HL-60 (cell line): ENCODE results near the gene RHAG.

Source experiments
- GABPA ChIP-seq: IDR thresholded peaks from 2 replicates; pipeline ENCODE4 v1.6.1; 2012; ENCODE audit warnings: low read depth
- POLR2AphosphoS5 ChIP-seq: IDR thresholded peaks from 2 replicates; pipeline ENCODE4 v1.6.1; 2012; ENCODE audit warnings: low read depth
- SPI1 ChIP-seq: IDR thresholded peaks from 2 replicates; pipeline ENCODE4 v1.6.1; 2012; ENCODE audit warnings: low read depth, mild to moderate bottlenecking, borderline replicate concordance
- TF ChIP-seq, protein P1 (sequence below): IDR thresholded peaks from one replicate; pipeline ENCODE4 v1.5.1; 2011; ENCODE audit warnings: low read length, control low read depth, inconsistent platforms; ENCODE audit not compliant: insufficient read depth
- TF ChIP-seq, protein P2 (sequence below): IDR thresholded peaks from 2 replicates; pipeline ENCODE4 v1.6.1; 2012; ENCODE audit warnings: low read depth; ENCODE audit not compliant: insufficient replicate concordance

DNA sequence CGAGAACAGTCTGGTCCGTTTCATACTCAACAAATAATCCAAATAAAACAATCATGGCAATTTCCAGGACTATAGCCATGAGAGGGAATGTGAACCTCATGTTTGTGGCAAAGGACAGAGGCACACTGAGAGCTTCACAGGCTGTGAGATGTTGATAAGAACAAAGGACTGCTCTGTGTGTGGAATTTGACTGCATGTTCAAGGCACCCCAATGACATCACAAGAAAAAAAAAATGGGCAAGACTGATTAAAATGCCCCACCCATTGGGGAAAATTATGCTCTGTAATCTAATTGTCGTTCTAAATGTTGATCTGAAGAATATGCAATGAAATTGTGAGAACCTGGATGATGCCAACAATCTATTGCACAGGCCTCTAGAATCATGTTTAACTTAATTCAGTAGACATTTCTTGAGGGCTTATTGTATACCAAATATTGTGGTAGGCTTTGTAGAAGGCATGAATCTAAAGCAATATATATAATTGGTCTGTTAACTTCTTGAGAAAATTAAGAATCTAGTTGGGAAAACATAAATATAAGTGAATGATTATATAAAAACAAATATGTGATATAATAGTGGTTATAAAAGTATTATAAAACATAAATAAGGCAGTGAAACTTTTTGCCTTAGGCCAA is at the start of gene RHAG:
- TF ChIP-seq SPI1 (no peak), POLR2AphosphoS5 (no peak), GABPA (no peak)
- TF ChIP-seq, protein P1, sequence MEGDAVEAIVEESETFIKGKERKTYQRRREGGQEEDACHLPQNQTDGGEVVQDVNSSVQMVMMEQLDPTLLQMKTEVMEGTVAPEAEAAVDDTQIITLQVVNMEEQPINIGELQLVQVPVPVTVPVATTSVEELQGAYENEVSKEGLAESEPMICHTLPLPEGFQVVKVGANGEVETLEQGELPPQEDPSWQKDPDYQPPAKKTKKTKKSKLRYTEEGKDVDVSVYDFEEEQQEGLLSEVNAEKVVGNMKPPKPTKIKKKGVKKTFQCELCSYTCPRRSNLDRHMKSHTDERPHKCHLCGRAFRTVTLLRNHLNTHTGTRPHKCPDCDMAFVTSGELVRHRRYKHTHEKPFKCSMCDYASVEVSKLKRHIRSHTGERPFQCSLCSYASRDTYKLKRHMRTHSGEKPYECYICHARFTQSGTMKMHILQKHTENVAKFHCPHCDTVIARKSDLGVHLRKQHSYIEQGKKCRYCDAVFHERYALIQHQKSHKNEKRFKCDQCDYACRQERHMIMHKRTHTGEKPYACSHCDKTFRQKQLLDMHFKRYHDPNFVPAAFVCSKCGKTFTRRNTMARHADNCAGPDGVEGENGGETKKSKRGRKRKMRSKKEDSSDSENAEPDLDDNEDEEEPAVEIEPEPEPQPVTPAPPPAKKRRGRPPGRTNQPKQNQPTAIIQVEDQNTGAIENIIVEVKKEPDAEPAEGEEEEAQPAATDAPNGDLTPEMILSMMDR: no peak
- TF ChIP-seq, protein P2, sequence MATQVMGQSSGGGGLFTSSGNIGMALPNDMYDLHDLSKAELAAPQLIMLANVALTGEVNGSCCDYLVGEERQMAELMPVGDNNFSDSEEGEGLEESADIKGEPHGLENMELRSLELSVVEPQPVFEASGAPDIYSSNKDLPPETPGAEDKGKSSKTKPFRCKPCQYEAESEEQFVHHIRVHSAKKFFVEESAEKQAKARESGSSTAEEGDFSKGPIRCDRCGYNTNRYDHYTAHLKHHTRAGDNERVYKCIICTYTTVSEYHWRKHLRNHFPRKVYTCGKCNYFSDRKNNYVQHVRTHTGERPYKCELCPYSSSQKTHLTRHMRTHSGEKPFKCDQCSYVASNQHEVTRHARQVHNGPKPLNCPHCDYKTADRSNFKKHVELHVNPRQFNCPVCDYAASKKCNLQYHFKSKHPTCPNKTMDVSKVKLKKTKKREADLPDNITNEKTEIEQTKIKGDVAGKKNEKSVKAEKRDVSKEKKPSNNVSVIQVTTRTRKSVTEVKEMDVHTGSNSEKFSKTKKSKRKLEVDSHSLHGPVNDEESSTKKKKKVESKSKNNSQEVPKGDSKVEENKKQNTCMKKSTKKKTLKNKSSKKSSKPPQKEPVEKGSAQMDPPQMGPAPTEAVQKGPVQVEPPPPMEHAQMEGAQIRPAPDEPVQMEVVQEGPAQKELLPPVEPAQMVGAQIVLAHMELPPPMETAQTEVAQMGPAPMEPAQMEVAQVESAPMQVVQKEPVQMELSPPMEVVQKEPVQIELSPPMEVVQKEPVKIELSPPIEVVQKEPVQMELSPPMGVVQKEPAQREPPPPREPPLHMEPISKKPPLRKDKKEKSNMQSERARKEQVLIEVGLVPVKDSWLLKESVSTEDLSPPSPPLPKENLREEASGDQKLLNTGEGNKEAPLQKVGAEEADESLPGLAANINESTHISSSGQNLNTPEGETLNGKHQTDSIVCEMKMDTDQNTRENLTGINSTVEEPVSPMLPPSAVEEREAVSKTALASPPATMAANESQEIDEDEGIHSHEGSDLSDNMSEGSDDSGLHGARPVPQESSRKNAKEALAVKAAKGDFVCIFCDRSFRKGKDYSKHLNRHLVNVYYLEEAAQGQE: no peak
